Progenitor cell of endocrine pancreas (in vitro differentiated cells): ENCODE data around the gene MCFD2. TPM values are rescaled to one million over a fixed set of nuclear protein-coding genes. Genes with fewer than 3 reads are reported as not detected.

Source experiments
- DNase-seq: peaks from one replicate; pipeline ENCODE4 v3.0.0; 2021; ENCODE audit warnings: low spot score; ENCODE audit not compliant: unreplicated experiment
- H3K27ac Mint-ChIP-seq: 2 replicates; pipeline ENCODE4 v1.8.0; 2021; ENCODE audit warnings: mild to moderate bottlenecking, moderate library complexity, mixed read lengths
- H3K27me3 Mint-ChIP-seq: 2 replicates; pipeline ENCODE4 v1.8.0; 2021; ENCODE audit warnings: mixed read lengths
- H3K36me3 Mint-ChIP-seq: 2 replicates; pipeline ENCODE4 v1.8.0; 2022; ENCODE audit warnings: mixed read lengths; ENCODE audit not compliant: insufficient read depth
- H3K4me1 Mint-ChIP-seq: 2 replicates; pipeline ENCODE4 v1.8.0; 2021; ENCODE audit warnings: low read depth, mixed read lengths
- H3K4me3 Mint-ChIP-seq: 2 replicates; pipeline ENCODE4 v1.8.0; 2021; ENCODE audit warnings: low read depth, mild to moderate bottlenecking, moderate library complexity, mixed read lengths
- H3K9me3 Mint-ChIP-seq: 2 replicates; pipeline ENCODE4 v1.8.0; 2021; ENCODE audit warnings: low read depth, mixed read lengths
- CTCF ChIP-seq: fragments of 200-600 bp; sonication (generic); IDR thresholded peaks from one replicate; pipeline ENCODE4 v1.5.0; 2021; ENCODE audit warnings: antibody characterized with exemption, mild to moderate bottlenecking; ENCODE audit not compliant: unreplicated experiment
- total RNA-seq: library from RNA; stranded (reverse); gene quantifications from 2 replicates; pipeline ENCODE4 v1.2.1, GENCODE V29; 2021

The MCFD2 gene
- total RNA-seq, 1 donor from 2014 or later: 72.9 TPM

- Mint-ChIP-seq H3K27ac (no peak overlapping the region), H3K4me3 (no peak overlapping the region), H3K36me3 (peaks cover 1% of the 10 kb centered on the region), H3K27me3 (peaks cover 3% of the 10 kb centered on the region), H3K9me3 (no peaks in the 10 kb centered on the region), H3K4me1 (peaks cover 8% of the 10 kb centered on the region)
- no peak for DNase-seq
- no peak for TF ChIP-seq CTCF
Observed at GRCh38 chr2:46945671-46946070, 30.1 kb upstream of the MCFD2 start.

GRCh38 chr2:46943881-46944798 lies 28.5 kb upstream of the MCFD2 start:
- TF ChIP-seq CTCF: no peak
- Mint-ChIP-seq H3K27me3 (peaks cover 7% of the 10 kb centered on the region), H3K36me3 (no peaks in the 10 kb centered on the region), H3K27ac (no peak overlapping the region), H3K4me1 (peaks cover 12% of the 10 kb centered on the region), H3K9me3 (no peaks in the 10 kb centered on the region), H3K4me3 (no peak overlapping the region)
- DNase-seq: no peak

GRCh38 chr2:46942891-46943626 lies 27.5 kb upstream of the MCFD2 start:
- TF ChIP-seq CTCF: no peak
- no peaks in the 10 kb centered on the region for H3K36me3 Mint-ChIP-seq
- no peak for DNase-seq
- peaks cover 7% of the 10 kb centered on the region for H3K27me3 Mint-ChIP-seq
- no peak overlapping the region for H3K27ac Mint-ChIP-seq
- no peaks in the 10 kb centered on the region for H3K9me3 Mint-ChIP-seq
- peaks cover 12% of the 10 kb centered on the region for H3K4me1 Mint-ChIP-seq
- H3K4me3 Mint-ChIP-seq: peak overlapping the region; percentile 28

GRCh38 chr2:46942143-46942526 lies 26.5 kb upstream of the MCFD2 start:
- TF ChIP-seq CTCF: no peak
- no peaks in the 10 kb centered on the region for H3K9me3 Mint-ChIP-seq
- peak overlapping the region; percentile 97 for H3K27ac Mint-ChIP-seq
- H3K36me3 Mint-ChIP-seq: peaks cover 1% of the 10 kb centered on the region
- no peak for DNase-seq
- H3K4me3 Mint-ChIP-seq: peak overlapping the region; percentile 93
- peaks cover 7% of the 10 kb centered on the region for H3K27me3 Mint-ChIP-seq
- H3K4me1 Mint-ChIP-seq: peaks cover 13% of the 10 kb centered on the region

GRCh38 chr2:46939626-46940359 lies 24.2 kb upstream of the MCFD2 start:
- peaks cover 15% of the 10 kb centered on the region for H3K4me1 Mint-ChIP-seq
- peaks cover 5% of the 10 kb centered on the region for H3K36me3 Mint-ChIP-seq
- H3K27ac Mint-ChIP-seq: no peak overlapping the region
- H3K27me3 Mint-ChIP-seq: peaks cover 7% of the 10 kb centered on the region
- DNase-seq: no peak
- TF ChIP-seq CTCF: no peak
- no peaks in the 10 kb centered on the region for H3K9me3 Mint-ChIP-seq
- H3K4me3 Mint-ChIP-seq: peak overlapping the region; percentile 81
